ENCODE data around the gene PRRC2B.
"Not testable (repeated sequence)": the region's sequence is repeated elsewhere in the genome, so short reads cannot be mapped to it uniquely, and the experiment has no call there.

PRRC2B gene

DNA sequence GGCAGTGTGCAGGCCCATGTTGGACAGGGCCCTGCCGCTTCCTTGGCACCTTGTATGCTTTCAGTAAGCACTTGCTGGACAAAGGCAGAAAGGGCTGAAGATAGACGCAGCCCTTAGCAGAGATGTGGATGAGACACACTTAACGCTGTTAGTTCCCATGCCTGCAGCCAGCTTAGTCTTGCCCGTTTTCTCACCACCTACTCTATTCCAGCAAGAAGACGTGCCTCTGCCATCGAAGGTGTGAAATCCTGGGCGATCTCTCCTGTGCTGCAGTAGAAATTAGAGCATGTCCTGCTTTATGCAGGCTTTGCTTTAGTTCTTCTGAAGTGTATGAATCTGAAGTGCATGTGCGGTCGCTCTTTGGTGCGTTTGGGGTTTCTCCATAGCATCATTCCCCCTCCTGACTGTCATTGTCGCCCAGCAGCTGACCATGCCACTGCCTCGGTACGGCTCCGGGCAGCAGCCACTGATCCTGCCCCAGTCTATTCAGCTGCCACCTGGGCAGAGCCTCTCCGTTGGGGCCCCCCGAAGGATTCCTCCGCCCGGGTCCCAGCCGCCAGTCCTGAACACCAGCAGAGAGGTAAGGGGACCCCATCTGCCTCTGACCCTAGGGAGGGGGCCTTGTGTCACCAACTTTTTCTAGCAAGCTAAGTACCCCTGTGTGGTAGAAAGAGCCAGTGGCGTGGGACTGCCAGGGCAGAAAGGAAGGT, 97.3 kb downstream of the PRRC2B start:
- no peak for DNase-seq

DNA sequence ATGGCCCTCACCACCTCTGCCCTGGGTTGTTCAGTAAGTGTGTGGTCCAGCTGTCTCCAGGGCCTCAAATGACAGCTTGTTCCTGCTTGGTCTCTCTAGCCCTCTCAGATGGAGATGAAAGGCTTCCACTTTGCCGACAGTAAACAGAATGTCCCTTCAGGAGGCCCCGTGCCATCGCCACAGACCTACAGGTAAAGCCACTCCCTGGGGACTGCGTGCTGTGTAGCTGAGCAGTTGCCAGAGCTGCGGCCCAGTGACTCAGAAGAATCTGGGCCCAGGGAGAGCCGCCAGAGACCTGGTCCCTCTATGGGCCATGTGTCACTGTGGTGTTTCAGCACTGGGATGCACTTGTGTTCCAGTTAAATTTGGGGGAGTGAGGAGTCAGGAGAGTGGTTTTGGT, 98.2 kb downstream of the PRRC2B start:
- no peak for DNase-seq

DNA sequence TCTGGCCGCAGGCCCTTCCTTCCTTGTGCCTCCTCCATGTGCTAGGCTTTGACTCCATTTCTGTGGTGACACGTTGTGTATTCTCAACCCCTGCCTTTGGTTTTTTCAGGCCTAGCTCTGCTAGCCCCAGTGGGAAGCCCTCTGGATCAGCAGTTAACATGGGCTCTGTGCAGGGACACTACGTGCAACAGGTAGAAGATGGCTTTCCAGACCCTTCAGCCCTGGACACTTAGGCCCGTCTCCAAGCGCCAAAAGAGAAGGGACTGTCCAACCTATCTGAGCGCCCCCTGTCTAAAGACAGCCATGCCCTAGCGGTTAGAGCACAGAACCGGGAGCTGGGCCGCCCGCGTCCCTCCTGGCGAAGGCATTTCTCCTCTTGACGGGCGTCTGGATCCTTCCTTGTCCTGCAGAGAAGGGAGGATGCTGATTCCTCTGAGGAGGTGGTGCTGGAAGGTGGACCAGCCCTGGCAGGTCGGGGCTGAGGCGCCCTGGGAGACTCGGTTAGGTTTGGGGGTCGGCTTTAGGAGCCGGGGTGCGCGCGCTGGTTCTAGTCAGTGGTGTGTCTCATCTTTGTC, 100.5 kb downstream of the PRRC2B start:
- DNase-seq, result no peak

DNA sequence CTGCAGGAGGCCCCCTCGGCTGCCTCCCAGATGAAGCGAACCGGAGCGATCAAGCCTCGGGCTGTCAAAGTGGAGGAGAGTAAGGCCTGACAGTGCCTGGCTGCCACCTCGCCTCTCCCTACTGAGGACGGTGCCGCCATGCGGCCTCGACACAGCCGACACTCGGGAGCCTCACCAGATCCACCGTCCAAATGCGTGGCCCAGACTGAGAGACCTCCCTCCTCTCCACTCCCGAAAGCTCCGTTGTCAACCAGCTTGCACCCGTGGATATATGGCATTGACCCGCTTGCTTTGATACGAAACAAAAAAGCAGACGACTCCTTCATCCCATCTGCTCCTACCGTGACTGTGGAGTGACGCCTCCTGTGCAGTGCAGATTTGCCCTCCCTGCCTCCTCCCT, 101.9 kb downstream of the PRRC2B start:
- DNase-seq, result no peak

DNA sequence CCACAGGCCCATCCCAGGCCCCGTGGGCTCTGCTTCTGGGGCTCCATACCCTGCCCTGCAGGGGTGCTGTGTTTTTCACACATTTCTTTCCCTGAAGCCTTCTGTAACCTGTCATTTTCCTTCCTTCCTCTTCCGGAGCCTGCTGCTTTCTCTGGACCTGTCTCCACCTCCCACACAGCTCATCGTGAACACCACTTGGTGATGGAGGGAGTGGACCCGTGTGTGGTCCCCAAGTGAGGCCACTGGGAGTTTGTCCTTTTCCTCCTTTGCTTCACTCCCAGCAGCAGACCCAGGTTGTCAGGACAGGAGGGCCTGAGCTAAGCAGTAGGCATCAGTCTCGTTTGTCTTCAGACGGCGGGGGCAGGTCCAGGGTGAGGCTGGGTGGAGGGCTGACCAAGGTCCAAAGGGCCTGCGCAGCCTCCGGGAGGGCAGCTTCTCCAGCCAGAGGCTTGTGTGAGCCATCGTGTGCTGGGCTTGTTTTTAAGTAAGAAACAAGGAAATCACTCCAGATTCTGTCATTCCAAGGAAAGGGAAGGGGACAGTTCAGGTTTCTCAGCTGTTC, 103.0 kb downstream of the PRRC2B start:
- no peak for DNase-seq

DNA sequence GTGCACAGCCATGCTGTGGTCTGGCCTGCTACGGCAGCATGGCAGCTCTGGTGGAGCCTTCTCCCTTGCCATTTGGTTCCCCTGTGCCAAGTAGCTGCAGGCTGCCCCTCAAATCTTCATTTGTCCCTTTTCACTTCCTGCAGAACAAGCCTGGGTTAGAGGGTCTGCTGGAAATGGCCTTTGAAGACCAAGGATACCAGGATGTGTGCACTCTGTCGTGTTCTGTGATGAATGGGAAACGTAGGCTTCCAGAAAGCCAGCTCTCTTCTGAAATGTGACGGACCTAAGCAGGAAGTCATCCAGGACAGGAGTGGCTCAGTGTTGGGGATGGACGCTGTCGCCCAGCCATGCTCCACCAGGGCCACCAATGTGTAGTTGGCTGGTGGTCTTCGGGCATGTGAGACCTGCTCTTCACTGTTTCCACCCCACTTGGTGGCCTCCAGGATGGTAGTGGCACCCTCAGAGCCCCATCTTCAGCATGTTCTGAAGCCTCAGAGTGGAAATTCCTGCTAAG, 105.4 kb downstream of the PRRC2B start:
- DNase-seq, result no peak

DNA sequence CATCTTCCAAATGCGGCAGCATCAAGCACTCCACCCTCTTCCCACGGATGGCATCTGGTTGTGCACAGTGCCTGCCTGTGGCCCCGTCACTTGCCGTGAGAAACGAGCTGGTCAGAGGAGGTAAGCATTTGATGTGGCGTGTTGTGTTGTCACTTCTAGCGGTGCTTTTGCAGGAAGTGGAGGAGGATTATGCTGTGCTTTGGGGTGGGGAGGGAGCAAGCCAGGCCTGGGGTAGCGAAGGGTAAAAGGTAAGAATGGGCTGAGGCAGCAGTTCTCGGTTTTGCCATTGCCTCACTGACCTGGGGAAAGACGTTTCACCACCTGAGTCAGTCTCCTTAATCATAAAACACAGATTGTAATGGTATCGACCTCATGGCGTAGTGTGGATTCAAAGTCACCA, 106.5 kb downstream of the PRRC2B start:
- no peak for DNase-seq

DNA sequence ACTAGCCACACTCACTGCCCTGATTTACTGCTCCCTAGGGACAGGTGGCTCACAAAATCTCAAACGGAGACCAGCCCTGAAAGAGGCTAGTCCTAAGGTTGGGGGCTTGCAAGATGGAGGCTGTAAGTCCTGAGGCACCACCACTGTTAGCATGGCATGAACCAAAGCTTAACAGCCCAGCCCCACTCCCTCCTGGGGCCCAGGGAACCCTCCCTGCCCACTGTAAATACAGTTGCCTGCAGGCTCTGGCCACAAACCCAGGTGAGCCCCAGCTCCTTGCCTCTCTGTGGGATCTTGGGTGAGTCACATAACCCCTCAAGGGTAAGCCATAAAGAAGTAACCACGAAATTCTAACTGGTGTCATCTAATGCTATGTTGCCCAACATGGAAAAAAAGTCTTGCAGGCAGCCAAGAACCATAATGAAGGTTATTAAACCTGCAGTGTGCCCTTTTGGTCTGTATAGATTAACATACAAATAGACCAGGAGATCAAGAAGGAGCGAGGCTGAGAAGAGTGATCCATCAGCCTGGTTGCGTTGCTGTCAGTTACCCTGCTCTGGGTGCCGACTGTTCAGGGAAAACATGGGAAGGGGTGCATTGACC, 107.2 kb downstream of the PRRC2B start:
- no peak for DNase-seq

DNA sequence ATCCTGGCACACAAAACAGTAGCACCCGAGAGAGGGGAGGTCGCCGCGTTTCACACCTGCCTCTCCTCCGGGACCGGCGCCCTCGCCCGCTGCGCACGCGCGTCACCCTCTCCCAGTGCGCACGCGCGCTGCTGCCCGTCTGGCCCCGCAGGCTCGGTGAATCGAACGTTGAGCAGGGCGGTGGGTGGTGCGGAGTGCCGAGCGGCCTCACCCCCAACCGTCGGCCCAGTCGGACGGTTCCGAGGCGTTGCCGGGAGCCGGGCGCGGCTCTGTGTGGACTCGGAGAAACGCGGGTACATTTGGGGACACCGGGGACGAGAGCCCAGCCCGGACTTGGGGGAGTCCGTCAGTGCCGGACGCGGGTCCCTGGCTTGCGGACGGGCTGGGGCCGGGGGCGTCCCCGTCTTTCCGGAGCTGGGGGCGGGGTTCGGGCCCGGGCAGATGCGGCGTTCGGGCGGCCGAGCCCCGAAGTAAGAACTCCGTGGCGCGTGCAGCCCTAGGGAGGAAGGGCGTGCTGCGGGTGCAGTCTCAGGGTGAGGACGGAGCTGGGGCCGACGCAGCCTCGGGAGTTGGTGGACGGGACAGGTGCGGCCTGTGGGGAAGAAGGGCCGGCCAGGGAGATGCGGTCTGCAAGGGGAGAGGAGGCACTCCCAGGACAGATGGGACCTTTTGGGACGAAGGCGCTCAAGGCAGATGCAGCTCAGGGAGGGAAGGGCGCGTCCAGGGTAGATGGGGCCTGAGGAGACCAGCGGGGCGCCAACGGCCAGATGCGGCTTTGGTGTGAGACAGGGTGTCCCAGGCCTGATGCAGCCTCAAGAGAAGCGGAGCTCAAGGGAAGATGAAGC, 109.1 kb downstream of the PRRC2B start, which contains the start of gene POMT1:
Gene POMT1, plus strand, starts transcription at position 138 of the 845 bp plus-strand sequence. CDS start 1,301 bp downstream, outside the sequence.
- DNase-seq, result peak; percentile 65

DNA sequence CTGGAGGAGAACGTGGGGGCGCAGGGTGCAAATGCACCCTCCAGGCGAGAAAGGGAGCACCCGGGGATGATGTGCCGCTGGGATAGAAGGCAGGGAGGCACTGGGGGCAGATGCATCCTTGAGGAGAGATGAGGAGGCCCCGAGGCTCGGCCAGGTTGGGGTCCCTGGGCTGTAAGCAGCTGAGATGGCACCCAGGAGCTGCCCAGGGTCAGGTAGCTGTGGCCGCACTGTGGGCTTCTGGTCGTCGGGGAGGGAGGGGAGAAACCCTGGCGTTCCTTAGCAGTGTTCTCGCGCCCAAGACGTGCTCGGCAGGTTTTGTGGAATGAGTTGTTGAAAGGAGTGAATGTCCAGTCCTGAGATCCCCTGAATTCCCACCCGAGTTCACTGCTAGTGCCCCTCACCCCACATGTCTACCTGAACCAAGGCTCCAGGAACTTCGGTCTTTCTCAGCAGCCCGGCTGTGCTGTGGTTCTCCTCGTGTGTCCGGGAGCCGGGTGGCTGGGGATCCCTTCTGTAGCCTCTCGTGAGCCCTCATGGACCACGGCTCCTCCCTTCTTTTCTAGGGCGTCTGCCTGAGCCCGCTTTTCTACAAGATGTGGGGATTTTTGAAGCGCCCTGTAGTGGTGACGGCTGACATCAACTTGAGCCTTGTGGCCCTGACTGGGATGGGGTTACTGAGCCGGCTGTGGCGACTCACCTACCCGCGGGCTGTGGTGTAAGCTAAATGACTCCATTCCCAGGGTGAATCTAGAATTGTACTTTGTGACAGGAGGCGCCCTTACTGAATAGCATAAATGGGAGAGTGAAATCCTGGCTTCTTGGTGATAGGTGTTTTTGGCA, 110.0 kb downstream of the PRRC2B start:
- peak; percentile 14 for DNase-seq

DNA sequence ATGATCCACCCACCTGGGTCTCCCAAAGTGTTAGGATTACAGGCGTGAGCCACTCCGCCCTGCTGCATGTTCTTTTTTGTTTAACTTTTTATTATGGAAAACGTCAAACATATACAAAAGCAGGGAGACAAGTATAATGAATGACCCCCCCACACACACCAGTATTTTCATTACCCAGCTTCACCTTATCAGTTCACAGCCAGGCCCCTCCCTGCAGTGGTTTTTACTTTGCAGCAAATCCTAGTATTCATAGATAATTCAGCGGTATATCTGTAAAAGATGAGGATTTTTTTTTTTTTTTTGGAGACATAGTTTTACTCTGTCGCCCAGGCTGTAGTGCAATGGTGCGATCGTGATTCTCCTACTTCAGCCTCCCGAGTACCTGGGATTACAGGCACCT, 111.1 kb downstream of the PRRC2B start:
- no peak for DNase-seq

DNA sequence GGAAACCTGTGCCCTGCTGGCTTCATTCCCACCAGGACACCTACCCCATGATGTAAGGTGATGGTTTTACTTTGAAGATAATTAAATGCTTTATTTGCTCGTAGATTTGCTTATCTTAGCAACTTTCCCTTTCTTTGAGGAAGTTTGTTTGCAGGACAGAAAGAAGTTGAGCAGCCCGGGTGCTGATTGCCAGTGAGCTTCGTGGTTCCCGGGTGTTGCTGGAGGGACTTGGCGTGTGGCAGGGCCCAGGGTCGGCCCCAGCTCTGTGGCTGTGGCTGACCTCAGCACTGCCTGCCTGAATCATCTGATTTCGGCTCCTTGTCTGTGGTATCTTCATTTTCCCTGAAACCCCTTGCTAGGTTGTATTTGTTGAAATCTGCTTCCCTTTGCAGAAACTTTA, 117.5 kb downstream of the PRRC2B start:
- no peak for DNase-seq

DNA sequence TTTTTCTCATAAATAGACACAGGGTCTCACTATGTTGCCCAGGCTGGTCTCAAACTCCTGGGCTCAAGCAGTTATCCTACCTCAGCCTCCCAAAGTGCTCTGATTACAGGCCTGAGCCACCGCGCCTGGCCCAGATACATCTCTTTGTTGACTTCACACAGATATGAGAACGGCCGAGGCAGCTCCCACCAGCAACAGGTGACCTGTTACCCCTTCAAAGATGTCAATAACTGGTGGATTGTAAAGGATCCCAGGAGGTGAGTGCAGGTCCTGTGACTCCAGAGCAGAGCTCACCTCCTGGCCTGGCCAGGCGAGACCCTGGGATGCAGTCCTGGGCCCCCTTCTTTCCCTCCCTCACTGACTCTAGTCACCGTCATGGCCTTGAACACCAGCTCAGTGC, 118.0 kb downstream of the PRRC2B start:
- DNase-seq, result no peak

DNA sequence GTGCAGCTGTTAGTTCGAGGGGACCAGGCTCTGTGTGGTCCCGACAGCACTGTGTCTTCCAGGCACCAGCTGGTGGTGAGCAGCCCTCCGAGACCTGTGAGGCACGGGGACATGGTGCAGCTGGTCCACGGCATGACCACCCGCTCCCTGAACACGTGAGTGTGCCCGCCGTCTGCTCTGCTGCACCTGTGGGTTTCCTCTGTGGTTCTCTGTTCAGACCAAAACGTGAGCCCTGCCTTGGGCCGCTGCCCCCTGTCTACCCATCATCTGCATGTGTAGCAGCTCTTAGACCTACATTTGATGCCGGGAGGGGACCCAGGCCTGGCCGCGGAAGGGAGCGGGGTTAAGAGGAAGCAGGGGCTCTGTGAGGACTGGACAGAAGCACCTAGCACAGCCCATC, 119.3 kb downstream of the PRRC2B start:
- DNase-seq, result no peak

DNA sequence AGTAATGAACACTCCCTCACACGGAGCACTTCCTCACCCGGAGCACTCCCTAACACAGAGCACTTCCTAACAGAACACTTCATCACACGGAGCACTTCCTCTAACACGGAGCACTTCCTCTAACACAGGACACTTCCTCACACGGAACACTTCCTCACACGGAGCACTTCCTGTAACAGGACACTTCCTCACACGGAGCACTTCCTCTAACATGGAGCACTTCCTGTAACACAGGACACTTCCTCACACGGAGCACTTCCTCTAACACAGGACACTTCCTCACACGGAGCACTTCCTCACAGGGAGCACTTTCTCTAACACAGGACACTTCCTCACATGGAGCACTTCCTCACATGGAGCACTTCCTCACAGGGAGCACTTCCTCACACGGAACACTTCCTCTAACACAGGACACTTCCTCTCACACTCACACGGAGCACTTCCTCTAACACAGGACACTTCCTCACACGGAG, 121.7 kb downstream of the PRRC2B start:
- DNase-seq, result not testable (repeated sequence)

DNA sequence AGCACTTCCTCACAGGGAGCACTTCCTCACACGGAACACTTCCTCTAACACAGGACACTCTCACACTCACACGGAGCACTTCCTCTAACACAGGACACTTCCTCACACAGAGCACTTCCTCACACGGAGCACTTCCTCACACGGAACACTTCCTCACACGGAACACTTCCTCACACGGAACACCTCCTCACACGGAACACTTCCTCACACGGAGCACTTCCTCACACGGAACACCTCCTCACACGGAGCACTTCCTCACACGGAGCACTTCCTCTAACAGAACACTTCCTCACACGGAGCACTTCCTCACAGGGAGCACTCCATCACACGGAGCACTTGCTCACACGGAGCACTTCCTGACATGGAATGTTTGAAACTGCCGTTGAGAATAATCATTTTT, 122.2 kb downstream of the PRRC2B start:
- no peak for DNase-seq

DNA sequence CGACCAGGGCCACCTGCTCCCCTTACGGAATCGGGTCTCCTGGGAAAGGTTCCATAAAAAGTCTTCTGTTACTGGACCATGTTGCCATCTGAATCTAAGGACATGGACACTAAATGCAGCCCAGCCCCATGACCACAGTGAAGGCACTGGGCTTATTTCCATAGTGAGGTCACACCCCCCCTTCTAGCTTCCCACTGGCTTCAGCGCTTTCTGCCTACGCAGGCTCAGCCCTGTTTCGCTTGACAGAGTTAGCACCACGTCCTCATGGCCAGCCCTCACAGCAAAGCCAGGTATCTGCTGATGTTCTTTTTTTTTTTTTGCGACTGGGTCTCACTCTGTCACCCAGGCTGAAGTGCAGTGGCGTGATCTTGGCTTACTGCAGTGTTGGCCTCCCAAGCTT, 123.0 kb downstream of the PRRC2B start:
- no peak for DNase-seq

DNA sequence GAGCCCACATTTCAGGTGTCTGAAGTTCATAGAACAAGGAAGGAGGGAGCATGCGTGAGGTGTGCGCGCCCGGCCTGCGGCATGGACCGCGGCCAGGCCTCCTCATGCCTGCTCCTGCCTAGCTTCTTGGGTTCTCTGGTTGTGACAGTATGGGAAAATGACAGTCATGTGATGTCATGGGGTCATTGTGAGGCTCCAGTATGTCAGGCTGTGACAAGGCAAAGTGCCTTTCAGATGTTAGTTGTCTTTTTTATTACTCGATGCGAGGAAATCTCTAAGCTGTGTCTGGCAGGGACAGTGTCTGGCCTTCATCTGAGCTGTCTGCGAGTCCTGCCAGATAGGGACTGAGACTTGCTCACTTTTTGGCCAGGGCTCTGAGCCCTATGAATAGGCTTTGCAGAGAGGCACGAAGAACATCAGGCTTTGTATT, 123.9 kb downstream of the PRRC2B start:
- DNase-seq, result no peak

DNA sequence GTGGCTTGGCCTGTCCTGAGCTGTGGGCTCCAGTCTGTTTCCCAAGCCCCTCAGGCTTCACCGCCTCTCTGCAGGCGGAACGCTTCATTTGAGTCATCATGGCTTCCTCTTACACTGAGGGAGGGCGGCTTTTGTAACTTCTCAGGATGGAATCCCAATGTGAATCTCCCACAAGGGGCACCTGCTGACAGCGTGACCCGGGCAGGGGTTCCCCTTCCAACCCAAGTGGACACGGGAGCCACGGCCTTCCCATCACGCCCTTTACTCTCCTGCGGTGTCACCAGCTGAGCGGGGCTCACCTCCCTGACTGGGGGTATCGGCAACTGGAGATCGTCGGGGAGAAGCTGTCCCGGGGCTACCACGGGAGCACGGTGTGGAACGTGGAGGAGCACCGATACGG, 124.7 kb downstream of the PRRC2B start:
- no peak for DNase-seq

DNA sequence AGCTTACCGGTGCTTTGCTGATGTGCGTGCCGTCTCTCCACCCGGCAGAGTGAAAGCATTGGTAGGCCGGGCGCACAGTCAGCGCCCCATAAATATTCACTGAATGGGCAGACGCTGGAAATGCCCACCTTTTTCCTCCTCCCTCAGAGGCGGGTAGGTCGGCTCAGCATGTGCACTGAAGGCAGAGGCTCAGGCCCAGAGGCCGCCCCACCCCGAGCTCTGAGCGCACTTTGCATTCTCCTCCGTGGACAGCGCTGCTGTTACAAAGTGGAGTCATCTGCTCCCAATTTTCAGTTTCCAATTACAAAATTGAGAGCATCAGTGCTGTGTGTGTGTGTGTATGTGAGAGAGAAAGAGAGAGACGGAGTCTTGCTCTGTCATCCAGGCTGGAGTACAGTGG, 126.6 kb downstream of the PRRC2B start:
- DNase-seq, result no peak

DNA sequence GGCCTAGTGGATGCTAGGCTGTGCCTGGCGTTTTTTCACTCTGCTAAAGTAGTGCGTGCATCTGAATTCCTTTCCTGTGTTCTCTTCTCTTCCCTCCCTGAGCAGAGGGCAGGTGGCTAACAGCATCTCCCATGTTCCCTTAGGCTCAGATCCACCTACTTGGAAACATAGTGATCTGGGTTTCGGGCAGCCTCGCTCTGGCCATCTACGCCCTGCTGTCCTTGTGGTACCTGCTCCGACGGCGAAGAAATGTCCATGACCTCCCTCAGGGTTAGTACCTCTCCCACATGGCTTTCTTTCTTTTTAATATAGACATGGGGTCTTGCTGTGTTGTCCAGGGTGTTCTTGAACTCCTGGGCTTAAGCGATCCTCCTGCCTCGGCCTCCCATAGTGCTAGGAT, 127.3 kb downstream of the PRRC2B start:
- DNase-seq, result no peak

DNA sequence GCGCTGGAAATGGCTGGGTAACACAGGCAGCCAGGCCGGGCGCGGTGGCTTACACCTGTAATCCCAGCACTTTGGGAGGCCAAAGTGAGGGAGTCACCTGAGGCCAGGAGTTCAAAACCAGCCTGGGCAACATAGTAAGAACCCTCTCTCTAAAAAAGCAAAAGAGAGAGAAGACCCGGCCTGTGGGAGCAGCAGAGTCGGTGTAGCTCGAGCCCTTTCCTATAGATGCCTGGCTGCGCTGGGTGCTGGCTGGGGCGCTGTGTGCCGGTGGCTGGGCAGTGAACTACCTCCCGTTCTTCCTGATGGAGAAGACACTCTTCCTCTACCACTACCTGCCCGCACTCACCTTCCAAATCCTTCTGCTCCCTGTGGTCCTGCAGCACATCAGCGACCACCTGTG, 127.9 kb downstream of the PRRC2B start:
- no peak for DNase-seq
